Activated CD4-positive, alpha-beta T cell treated with anti-CD3 and anti-CD28 coated beads, Interleukin-2, amount 10 ng/mL, durations not matched to agents 7 days and 5 days (primary cell): ENCODE results near the gene CRB1. TPM values are rescaled to one million over a fixed set of nuclear protein-coding genes. Genes with fewer than 3 reads are reported as not detected.

ENCODE experiments used
- CTCF ChIA-PET: fragments of 350-600 bp; sonication (Branson Sonifier 250); formaldehyde crosslinking; loops from one replicate; lab custom pipeline; 2021; ENCODE audit warnings: antibody characterized with exemption; lab: Charles Lee
- POLR2A ChIA-PET: fragments of 350-600 bp; sonication (Branson Sonifier 250); formaldehyde crosslinking; loops from one replicate; lab custom pipeline; 2021; ENCODE audit warnings: antibody characterized with exemption; lab: Charles Lee
- DNase-seq: peaks from one replicate; pipeline ENCODE4 v3.0.0-alpha.2; 2020
- H3K27ac Mint-ChIP-seq: one replicate; pipeline ENCODE4 v1.8.0; 2021; ENCODE audit warnings: mild to moderate bottlenecking, moderate library complexity, mixed read lengths
- H3K27me3 Mint-ChIP-seq: one replicate; pipeline ENCODE4 v1.8.0; 2021; ENCODE audit warnings: mixed read lengths
- H3K36me3 Mint-ChIP-seq: one replicate; pipeline ENCODE4 v1.8.0; 2021; ENCODE audit warnings: low read depth, mixed read lengths
- H3K4me1 Mint-ChIP-seq: one replicate; pipeline ENCODE4 v1.8.0; 2021; ENCODE audit warnings: mixed read lengths
- H3K4me3 Mint-ChIP-seq: one replicate; pipeline ENCODE4 v1.8.0; 2021; ENCODE audit warnings: mild to moderate bottlenecking, moderate library complexity, mixed read lengths
- H3K9me3 Mint-ChIP-seq: one replicate; pipeline ENCODE4 v1.8.0; 2021; ENCODE audit warnings: mixed read lengths
- total RNA-seq, 2 experiments: library from RNA; stranded (reverse); gene quantifications; one replicate each; pipeline ENCODE4 v1.2.3, GENCODE V29; 2021

The CRB1 gene
- total RNA-seq, result under 1 TPM in 1 of 2 experiments, not detected in 1; 0.06 TPM

DNA sequence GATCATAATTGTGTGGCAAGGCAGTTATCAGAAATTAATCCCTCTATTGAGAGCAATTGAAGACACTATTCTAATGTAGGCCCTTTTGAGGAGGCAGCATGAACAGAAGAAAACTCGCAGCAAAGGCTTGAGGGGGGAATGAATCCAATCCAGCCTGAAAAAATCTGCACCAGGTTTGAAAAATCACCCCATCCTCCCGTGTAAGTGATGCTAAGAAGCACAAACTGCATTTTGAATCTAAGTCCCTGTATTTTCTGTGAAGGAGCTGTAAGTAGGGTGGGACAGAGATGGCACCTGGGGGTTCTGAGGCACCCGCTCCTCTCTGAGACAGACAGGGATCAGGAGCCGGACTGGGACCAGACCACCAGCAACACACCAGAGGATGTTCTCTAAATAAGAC, at the start of gene CRB1:
Gene CRB1, plus strand, starts transcription at position 241 of the 400 bp plus-strand sequence. CDS start 161 bp downstream, outside the sequence.
- ChIA-PET POLR2A (no interaction called here), CTCF (no interaction called here)
- Mint-ChIP-seq H3K27me3 (peaks cover 7% of the 10 kb centered on the region), H3K27ac (no peak within 1 kb of the TSS), H3K36me3 (no peaks in the 10 kb centered on the region), H3K4me3 (no peak within 1 kb of the TSS), H3K4me1 (no peaks in the 10 kb centered on the region), H3K9me3 (no peaks in the 10 kb centered on the region)
- DNase-seq, result no peak

DNA sequence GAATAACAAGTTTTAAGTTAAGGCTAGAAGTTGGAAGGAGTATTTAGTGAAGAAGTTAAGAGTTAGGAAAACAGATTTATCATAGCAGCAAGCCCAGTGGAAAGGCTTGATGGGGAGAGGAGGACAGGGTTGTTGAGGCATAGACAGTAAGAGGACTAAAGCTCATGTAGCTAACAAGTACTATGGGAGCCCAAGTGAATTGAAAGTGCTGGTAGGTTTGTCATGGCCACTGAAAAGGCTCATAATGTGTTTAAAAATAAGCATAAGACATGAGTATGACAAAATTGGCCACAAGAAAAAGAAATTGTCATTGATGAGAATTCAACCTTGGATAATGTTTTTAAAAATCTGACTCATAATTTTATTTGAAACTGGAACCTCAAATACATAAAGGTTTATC, 49.2 kb upstream of the CRB1 start:
- peaks cover 5% of the 10 kb centered on the region for H3K4me1 Mint-ChIP-seq
- no peak overlapping the region for H3K27ac Mint-ChIP-seq
- POLR2A ChIA-PET, result no interaction called here
- no peak for DNase-seq
- no peak overlapping the region for H3K4me3 Mint-ChIP-seq
- CTCF ChIA-PET, result no interaction called here
- H3K36me3 Mint-ChIP-seq, result no peaks in the 10 kb centered on the region
- H3K27me3 Mint-ChIP-seq, result no peaks in the 10 kb centered on the region
- H3K9me3 Mint-ChIP-seq, result peaks cover 3% of the 10 kb centered on the region

DNA sequence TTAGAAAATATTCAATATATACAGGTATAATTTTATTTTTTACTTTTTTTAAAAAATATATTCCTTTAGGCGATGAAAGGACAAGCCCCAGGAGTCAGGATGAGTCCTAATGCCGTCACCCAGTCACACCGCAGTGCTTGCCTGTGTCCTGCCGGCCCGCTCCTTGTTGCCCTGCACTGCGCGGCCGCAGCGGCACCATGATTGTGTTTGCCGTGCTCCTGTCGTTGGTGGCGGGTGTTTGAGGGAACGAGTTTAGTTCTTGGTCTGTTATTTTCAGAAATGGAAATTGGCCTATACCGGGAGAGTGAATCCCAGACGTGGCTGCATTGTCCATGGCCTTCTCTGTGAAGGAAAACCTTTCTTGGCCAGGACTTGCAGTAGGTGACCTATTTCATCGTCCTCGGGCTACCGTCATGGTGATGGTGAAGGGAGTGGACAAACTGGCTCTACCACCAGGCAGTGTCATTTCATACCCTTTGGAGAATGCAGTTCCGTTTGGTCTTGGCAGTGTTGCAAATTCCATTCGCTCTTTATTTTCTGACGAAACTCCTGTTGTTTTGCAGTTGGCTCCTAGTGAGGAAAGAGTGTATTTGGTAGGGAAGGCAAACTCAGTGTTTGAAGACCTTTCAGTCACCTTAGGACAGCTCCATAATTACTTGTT, 45.9 kb upstream of the CRB1 start:
- Mint-ChIP-seq H3K4me1 (peaks cover 5% of the 10 kb centered on the region), H3K4me3 (no peak overlapping the region), H3K27me3 (no peaks in the 10 kb centered on the region), H3K9me3 (no peaks in the 10 kb centered on the region), H3K36me3 (no peaks in the 10 kb centered on the region), H3K27ac (no peak overlapping the region)
- no peak for DNase-seq
- ChIA-PET CTCF (no interaction called here), POLR2A (no interaction called here)

DNA sequence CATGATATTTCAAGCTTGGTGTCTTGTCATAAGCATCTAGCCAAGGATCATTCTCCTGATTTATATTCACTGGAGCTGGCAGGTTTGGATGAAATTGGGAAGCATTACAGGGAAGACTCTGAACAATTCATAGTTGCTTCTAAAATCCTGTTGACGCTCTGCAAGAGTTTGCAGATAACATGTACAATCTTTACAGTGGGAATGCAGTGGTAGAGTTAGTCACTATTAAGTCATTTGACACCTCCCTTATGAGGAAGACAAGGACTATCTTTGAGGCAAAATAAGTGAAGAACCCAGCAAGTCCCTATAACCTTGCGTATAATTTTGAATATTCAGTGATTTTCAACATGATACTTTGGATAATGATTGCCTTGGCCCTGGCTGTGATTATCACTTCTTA, 45.3 kb upstream of the CRB1 start:
- no peaks in the 10 kb centered on the region for H3K36me3 Mint-ChIP-seq
- ChIA-PET CTCF (no interaction called here), POLR2A (no interaction called here)
- peaks cover 5% of the 10 kb centered on the region for H3K4me1 Mint-ChIP-seq
- no peak overlapping the region for H3K27ac Mint-ChIP-seq
- H3K4me3 Mint-ChIP-seq, result no peak overlapping the region
- H3K9me3 Mint-ChIP-seq, result no peaks in the 10 kb centered on the region
- no peaks in the 10 kb centered on the region for H3K27me3 Mint-ChIP-seq
- no peak for DNase-seq

DNA sequence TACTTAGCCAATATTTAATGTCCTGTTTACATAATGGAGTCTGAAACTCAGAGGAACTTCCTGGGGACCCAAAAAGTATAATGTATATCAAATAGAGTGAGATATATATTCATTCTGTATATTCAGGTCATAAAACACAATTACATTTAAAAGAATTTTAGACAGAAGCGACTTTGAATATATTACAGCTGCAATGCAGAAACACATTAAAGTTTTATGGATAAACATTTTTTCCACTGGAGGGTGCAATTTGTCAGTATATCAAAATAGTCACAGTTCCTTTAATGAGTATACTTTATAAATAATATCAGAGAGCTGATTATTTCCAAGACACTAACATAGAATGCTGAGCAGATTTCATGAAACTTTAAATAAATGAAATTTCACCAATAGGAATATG, 43.9 kb upstream of the CRB1 start:
- H3K27me3 Mint-ChIP-seq, result no peaks in the 10 kb centered on the region
- DNase-seq, result no peak
- H3K27ac Mint-ChIP-seq, result no peak overlapping the region
- CTCF ChIA-PET, result interaction anchor here (1.1 kb wide), 1 partner anchor 9 kb away, joined by 3 read pairs; no protein-coding TSS in a partner anchor
- POLR2A ChIA-PET, result no interaction called here
- H3K4me3 Mint-ChIP-seq, result no peak overlapping the region
- no peaks in the 10 kb centered on the region for H3K9me3 Mint-ChIP-seq
- H3K4me1 Mint-ChIP-seq, result peaks cover 5% of the 10 kb centered on the region
- no peaks in the 10 kb centered on the region for H3K36me3 Mint-ChIP-seq

DNA sequence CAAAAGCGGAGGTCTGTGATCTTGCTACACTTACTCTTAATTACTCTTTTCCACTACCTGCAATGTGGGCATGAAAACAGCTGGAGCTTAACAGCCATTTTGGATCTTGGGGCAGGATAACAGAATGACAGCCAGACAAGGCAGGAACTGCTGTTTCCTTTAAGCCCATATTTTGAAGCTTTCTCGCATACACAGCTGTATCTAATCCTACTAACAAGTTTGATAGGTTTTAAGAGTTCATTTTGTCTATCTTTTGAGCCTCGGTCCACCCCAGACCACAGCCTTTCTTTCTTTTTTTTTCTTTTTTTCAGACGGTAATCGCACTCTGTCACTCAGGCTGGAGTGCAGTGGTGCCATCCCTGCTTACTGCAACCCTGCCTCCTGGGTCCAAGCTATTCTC, 42.4 kb upstream of the CRB1 start:
- Mint-ChIP-seq H3K36me3 (no peaks in the 10 kb centered on the region), H3K9me3 (no peaks in the 10 kb centered on the region), H3K27ac (no peak overlapping the region), H3K4me3 (no peak overlapping the region), H3K4me1 (no peaks in the 10 kb centered on the region), H3K27me3 (no peaks in the 10 kb centered on the region)
- CTCF ChIA-PET, result interaction anchor here (1.4 kb wide), 1 partner anchor 10 kb away, joined by 4 read pairs; no protein-coding TSS in a partner anchor
- no peak for DNase-seq
- POLR2A ChIA-PET, result no interaction called here

DNA sequence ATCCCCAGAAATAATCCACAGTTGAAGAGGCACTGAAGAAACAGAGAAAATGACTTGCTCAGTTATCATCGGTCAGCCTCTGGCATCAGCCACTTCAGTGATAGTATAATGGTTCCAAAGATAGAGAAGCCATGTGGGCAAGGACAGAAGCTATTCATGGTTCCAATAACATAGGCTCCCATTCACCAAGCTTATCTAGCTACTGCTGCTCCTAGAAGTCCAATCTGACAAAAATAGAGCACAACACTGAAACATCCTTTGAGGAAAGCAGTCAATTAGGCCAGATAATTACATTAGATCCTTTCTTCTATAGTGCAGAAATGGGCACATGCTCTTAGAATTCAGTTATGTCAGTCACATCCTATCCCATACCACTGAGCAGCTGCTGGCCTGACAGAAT, 33.5 kb upstream of the CRB1 start:
- CTCF ChIA-PET, result no interaction called here
- no peaks in the 10 kb centered on the region for H3K36me3 Mint-ChIP-seq

DNA sequence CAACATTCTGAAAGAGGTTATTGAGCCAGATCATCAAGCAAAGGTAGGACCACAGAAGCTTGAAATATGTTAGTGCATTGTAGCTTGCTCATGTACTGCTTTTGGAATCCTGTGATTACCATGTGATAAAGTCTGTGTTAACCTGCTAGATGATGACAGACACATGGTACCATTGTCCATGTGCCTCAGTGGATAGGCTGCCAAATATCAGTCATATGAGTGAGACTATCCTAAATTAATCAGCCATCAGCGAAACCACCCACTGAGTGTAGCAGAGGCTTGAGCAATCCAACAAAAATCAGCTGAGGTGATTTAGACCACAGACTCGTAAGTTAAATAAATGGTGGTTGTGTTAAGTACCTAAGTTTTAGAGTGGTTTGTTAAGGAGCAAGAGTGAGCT, 32.7 kb upstream of the CRB1 start:
- Mint-ChIP-seq H3K36me3 (no peaks in the 10 kb centered on the region), H3K4me1 (no peaks in the 10 kb centered on the region), H3K9me3 (no peaks in the 10 kb centered on the region), H3K27me3 (no peaks in the 10 kb centered on the region), H3K4me3 (no peak overlapping the region), H3K27ac (no peak overlapping the region)
- CTCF ChIA-PET, result interaction anchor here (0.9 kb wide), 1 partner anchor 9 kb away, joined by 4 read pairs; no protein-coding TSS in a partner anchor
- DNase-seq, result no peak
- POLR2A ChIA-PET, result no interaction called here

More for the DNA sequence above, 33.5 kb upstream of the CRB1 start:
- Mint-ChIP-seq H3K27ac (no peak overlapping the region), H3K9me3 (no peaks in the 10 kb centered on the region), H3K4me1 (no peaks in the 10 kb centered on the region), H3K4me3 (no peak overlapping the region), H3K27me3 (no peaks in the 10 kb centered on the region)
- POLR2A ChIA-PET, result no interaction called here
- DNase-seq, result no peak

DNA sequence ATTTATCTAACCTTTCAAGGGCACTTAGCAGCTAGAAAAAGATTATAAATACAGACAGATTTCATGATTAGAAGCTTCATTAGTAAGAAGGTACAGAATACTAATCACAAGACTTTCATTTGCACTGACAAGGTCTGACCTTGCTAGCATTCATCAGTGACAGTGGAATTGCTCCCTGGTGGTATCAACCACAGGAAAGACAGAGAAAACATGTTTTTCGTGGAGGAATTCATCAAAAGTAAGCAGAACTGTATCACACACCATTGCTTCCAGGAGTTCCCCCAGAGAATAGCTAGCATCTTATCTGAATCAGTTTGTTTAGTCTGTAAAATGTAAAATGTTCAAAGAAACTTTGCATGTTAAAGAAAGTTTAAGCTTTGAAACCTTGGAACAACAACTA, 20.6 kb upstream of the CRB1 start:
- POLR2A ChIA-PET, result no interaction called here
- Mint-ChIP-seq H3K4me1 (no peaks in the 10 kb centered on the region), H3K27ac (no peak overlapping the region)

DNA sequence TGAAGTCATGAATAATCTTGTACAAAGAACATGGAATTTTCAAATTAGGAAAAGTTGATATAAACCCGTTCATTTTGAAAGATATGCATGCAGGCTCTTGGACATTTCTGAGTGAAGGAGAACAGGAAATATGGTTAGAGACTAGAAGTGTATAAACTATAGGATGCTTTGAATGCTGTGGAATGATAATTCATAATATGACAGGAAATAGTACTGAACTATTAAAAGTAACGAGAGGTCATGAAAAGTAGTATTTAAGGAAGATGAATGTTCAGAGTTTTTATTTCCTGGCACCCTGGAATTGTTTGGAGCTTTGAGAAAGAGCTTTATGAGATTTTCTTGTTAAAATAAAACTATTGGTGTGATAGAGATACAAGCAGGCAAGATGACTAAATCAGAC, 18.7 kb upstream of the CRB1 start:
- H3K9me3 Mint-ChIP-seq, result no peaks in the 10 kb centered on the region
- no peaks in the 10 kb centered on the region for H3K4me1 Mint-ChIP-seq
- ChIA-PET CTCF (no interaction called here), POLR2A (no interaction called here)
- H3K27me3 Mint-ChIP-seq, result no peaks in the 10 kb centered on the region
- no peaks in the 10 kb centered on the region for H3K36me3 Mint-ChIP-seq
- H3K27ac Mint-ChIP-seq, result no peak overlapping the region
- no peak for DNase-seq
- no peak overlapping the region for H3K4me3 Mint-ChIP-seq

More for the DNA sequence above, 20.6 kb upstream of the CRB1 start:
- DNase-seq, result no peak
- no peaks in the 10 kb centered on the region for H3K9me3 Mint-ChIP-seq
- H3K36me3 Mint-ChIP-seq, result no peaks in the 10 kb centered on the region
- H3K27me3 Mint-ChIP-seq, result no peaks in the 10 kb centered on the region
- CTCF ChIA-PET, result no interaction called here
- no peak overlapping the region for H3K4me3 Mint-ChIP-seq

DNA sequence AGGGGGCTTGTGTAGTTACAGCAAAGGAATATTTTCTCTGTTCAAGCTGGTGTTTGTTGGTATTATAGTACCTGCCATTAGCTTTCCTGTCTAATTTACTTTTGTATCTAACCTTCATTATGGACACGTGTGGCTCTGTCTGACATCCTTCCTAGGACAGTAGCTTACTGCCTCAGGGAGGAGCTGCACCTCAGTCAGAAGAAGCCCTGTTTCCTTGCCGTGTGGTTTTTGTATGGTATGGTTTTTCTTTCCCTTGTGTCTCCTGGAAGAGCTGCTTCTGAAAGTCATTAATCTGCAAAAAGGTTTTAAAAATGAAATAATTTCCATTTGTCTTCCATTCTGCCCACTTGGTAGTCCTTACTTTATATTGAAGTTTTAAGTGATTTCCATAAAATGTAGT, 17.4 kb upstream of the CRB1 start:
- H3K4me3 Mint-ChIP-seq, result no peak overlapping the region
- DNase-seq, result no peak
- no peaks in the 10 kb centered on the region for H3K27me3 Mint-ChIP-seq
- CTCF ChIA-PET, result no interaction called here
- no peaks in the 10 kb centered on the region for H3K4me1 Mint-ChIP-seq
- POLR2A ChIA-PET, result no interaction called here
- no peaks in the 10 kb centered on the region for H3K9me3 Mint-ChIP-seq
- no peaks in the 10 kb centered on the region for H3K36me3 Mint-ChIP-seq
- H3K27ac Mint-ChIP-seq, result no peak overlapping the region

DNA sequence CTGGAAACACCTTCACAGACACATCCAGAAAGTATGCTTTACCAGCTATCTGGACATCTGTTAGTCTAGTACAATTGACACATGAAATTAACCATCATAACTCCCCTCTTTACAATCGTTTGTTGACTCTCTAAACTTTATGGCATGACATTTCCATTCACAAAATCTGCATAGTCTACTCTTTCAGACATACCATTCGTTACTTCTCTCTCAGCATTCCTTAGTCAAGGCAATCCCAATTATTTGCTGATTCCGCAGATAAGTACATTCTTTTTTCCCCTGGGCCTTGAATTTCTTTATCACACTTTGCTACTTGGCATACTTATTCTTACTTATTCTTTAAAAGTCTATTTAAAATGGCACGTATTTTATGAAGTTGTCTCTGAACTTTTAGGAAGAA, 15.1 kb upstream of the CRB1 start:
- no peak for DNase-seq
- Mint-ChIP-seq H3K27ac (no peak overlapping the region), H3K27me3 (no peaks in the 10 kb centered on the region), H3K9me3 (no peaks in the 10 kb centered on the region), H3K4me1 (no peaks in the 10 kb centered on the region), H3K4me3 (no peak overlapping the region), H3K36me3 (no peaks in the 10 kb centered on the region)
- CTCF ChIA-PET, result interaction anchor here (0.6 kb wide), 1 partner anchor 1177 kb away, joined by 3 read pairs; no protein-coding TSS in a partner anchor
- POLR2A ChIA-PET, result no interaction called here

DNA sequence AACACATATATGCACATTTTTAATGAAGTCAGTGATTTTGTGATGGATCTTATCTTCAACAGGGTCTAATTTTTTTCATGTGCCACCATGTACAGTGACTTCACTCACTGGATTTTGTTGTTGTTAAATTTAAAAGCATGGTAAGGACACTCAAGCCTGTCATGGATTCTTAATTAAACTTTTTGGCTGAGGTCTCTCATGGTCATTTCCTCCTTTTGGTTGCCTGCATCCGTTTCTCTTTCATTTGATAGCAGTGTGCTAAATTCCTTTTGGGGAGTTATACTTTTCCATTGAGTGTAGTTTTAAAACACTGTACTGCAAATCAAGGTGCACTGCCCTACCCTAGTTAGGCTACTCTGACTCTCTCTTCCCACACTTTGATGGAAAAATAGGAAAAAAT, 13.2 kb upstream of the CRB1 start:
- Mint-ChIP-seq H3K27ac (no peak overlapping the region), H3K9me3 (no peaks in the 10 kb centered on the region), H3K4me1 (no peaks in the 10 kb centered on the region), H3K36me3 (no peaks in the 10 kb centered on the region), H3K27me3 (no peaks in the 10 kb centered on the region), H3K4me3 (no peak overlapping the region)
- ChIA-PET POLR2A (no interaction called here), CTCF (no interaction called here)
- no peak for DNase-seq
